Activated T-cell treated with anti-CD3 and anti-CD28 coated beads, Interleukin-2, amount 50 U/mL, for 48 hours (primary cell): Measurements from ENCODE around the gene SPG11.
"Not testable (repeated sequence)": the region's sequence is repeated elsewhere in the genome, so short reads cannot be mapped to it uniquely, and the experiment has no call there.

Experiments used
- DNase-seq, 2 experiments: peaks; one replicate each; pipeline ENCODE4 v3.0.0-alpha.2; 2020

The SPG11 gene

GRCh38 chr15:44549152-44549551, 114.3 kb downstream of the SPG11 start:
- not testable (repeated sequence) for DNase-seq

DNA sequence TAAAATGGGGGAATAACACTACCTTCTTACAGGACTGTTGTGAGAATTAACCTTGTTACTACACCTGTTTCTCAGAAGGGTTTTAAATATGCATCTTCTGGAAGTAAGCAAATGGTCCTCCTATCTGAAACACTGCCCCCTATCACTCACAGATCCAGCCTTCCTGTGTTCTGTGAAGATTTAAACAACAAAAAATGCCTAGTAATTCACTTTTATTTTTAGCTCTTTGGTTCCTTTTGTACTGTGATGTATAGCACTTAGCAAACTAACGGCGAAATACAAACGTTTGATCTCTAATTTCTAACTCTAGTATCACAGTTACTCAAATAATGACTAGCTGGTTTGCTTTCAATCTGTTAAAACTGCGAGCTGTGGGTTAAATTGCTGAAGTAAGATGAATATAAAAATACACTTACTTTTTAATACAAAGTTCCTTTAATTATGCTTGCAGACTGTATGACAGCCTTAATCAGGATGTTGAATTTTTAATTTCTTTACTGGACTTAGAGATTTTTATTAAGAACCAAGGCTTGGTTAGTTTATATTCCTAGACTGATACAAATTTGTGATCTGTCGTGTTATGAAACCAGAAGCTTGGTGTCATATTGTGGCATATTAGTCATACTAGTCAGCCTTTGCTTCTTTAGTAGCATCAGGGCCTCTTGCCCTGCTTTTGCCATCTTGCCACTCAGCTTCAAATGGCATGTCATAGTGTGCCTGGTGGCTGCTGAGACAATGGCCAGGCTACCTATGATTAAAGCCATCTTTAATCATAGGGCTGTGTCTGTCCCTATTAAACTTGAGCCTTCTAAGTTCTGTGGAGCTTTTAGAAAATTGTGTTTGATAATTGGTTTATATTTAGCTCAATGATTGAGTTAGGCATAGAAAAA, 117.3 kb downstream of the SPG11 start:
- DNase-seq, result peak; percentile 63 to 64

DNA sequence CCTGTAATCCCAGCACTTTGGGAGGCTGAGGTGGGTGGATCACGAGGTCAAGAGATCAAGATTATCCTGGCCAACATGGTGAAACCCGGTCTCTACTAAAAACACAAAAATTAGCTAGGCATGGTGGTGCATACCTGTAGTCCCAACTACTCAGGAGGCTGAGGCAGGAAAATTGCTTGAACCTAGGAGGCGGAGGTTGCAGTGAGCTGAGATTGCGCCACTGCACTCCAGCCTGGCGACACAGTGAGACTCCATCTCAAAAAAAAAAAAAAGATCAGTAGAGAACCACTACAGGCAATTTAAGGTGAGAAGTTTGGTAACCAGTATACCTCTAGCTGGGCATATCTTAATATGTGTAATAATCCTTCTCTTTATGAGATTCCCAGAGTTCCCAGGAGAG, 118.7 kb downstream of the SPG11 start:
- DNase-seq, result not testable (repeated sequence)

DNA sequence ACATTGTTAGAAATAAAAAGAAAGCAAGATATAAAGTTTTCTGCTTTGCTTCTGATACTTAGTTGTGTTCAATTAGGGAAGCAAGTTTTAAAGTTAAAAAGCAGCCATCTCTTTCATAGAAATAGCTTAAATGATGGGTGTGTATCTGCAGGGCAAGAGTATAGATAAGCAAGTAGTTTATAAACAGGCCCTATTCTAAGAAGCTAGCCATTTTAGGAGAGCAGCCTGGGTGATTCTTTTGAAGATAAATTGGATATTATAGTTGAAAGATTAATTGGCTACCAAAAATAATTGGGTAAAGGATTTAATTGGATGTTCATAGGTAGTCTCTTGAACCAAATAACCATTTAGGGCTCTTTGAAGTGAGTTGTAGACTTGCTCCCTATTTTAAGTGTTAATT, 120.9 kb downstream of the SPG11 start:
- DNase-seq, result no peak

GRCh38 chr15:44541282-44541958, 122.0 kb downstream of the SPG11 start:
- no peak for DNase-seq

DNA sequence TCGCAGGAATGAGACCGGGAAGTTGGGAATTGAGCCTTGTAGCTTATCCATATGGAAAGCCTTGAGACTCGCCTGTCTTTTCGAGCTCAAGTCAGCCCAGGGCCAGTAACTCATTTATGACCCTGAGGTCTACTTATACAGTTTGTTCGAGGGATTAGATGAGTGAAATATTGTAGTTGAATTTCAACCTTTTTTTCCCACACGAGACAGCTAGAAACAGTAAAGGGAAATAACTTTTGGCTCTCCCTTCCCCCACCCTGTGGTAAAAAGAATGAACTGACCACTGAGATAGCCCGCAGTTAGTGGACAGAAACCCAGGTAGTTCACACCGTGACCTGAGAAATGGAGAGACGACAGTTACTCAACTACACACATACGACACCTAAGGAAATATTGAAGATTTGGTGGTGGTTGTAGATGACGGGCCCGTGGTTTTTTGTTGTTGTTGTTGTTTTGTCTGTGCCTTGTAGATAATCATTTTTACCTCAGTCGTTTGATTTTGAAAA, 125.7 kb downstream of the SPG11 start:
- DNase-seq, result no peak

GRCh38 chr15:44536962-44537734, 126.3 kb downstream of the SPG11 start, which contains the start of gene EIF3J:
TSS of gene EIF3J (plus strand) at chr15:44537147. CDS start at chr15:44537195, 48 bp downstream.
- DNase-seq, result peak; percentile 94 to 96

GRCh38 chr15:44536302-44536961, 127.0 kb downstream of the SPG11 start:
- peak in 1 of 2 experiments; percentile 83 for DNase-seq

GRCh38 chr15:44535523-44536301, 127.8 kb downstream of the SPG11 start:
- DNase-seq, result peak; percentile 58 to 59

GRCh38 chr15:44535092-44535491, 128.4 kb downstream of the SPG11 start:
- no peak for DNase-seq

- no peak for DNase-seq
Observed at GRCh38 chr15:44532689-44533088, 130.8 kb downstream of the SPG11 start.

DNA sequence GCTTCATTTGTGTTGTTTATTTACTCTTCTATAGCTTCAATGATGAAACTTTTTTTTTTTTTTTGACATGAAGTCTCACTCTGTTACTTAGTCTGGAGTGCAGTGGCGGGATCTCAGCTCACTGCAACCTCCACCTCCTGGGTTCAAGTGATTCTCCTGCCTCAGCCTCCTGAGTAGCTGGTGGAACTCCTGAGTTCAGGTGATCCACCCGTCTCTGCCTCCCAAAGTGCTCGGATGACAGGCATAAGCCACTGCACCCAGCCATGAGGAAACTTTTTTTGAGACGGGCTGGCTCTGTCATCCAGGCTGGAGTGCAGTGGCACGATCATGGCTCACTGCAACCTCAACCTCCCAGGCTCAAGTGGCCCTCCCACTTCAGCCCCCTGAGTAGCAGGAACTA, 131.2 kb downstream of the SPG11 start:
- DNase-seq, result not testable (repeated sequence)

GRCh38 chr15:44530653-44531052, 132.8 kb downstream of the SPG11 start:
- DNase-seq, result no peak

DNA sequence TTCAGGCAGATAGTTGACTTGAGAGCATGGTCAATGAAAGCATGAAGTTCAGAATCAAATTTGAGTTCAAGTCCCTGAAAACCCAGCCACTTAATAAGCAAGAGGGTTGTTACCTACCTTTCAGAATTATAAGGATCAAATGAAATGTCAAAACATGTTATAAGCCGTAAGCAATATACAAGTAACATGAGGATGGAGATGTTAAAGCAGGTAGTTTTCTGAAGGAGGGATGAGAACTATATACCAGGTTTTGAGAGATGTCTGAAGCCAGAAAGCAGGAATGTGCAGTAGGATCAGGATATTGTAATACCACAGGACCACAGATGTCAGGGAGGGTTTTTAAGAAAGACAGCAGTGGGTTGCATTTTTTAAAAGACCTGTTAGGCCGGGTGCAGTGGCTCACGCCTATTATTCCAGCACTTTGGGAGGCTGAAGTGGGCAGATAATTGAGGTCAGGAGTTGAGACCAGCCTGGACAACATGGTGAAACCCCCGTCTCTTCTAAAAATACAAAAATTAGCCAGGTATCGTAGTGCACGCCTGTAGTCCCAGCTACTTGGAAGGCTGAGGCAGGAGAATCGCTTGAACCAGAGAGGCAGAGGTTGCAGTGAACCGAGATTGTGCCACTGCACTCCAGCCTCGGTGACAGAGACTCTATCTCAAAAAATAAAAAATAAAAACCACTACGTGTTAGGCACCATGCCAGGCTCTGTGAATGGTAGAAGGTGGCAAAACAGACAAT, 133.4 kb downstream of the SPG11 start:
- DNase-seq, result no peak

DNA sequence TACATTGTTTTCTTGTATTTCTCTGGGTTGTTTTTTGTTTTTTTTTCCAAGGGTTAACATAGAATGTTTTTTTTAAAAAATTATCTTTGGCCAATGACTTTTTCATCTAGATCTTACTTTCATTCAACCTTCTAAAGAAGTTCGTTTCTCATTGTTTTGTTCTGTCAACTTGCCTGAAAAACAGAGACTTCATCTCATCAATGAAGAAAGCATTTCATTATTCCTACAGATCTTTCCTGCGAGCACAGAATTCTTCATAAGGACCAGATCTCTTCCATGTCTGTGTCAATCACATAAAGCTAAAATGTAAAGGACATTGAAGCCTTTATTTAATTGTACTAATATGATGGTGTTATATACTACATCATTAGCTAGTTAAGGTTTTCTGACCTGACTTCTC, 136.2 kb downstream of the SPG11 start:
- DNase-seq, result no peak

GRCh38 chr15:44525018-44525417, 138.4 kb downstream of the SPG11 start:
- DNase-seq, result no peak

- no peak for DNase-seq
Observed at GRCh38 chr15:44519537-44519936, 143.9 kb downstream of the SPG11 start.

DNA sequence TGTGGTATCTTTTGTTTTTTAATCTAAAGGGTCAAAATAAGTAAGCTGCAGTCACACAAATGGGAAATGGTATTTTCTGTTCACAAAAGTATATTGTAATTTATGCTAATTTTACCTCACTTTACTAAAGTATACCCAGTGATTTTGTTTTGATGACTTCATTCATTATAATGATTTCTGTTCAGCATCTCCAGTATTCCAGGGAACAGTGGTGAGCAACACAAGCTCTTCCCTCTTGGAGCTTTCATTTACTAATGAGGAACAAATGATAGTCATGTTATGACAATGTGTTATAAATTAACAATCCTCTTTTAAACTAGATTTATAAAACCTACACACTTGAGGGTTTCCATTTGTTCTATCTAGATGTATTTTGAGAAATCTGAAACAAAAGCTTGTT, 147.0 kb downstream of the SPG11 start:
- DNase-seq, result no peak
